CD4-positive, alpha-beta memory T cell (primary cell): ENCODE measurements around the gene LPP. TPM values are rescaled to one million over a fixed set of nuclear protein-coding genes. Genes with fewer than 3 reads are reported as not detected.

ENCODE experiments used
- CTCF ChIA-PET: fragments of 350-600 bp; sonication (Branson Sonifier 250); formaldehyde crosslinking; loops from one replicate; lab custom pipeline; 2021; ENCODE audit warnings: inconsistent platforms; ENCODE audit not compliant: partially characterized antibody; lab: Charles Lee
- POLR2A ChIA-PET: fragments of 350-600 bp; sonication (Branson Sonifier 250); formaldehyde crosslinking; loops from one replicate; lab custom pipeline; 2021; ENCODE audit not compliant: partially characterized antibody; lab: Charles Lee
- DNase-seq, 5 donors: peaks; one replicate each; pipeline versions ENCODE4 v3.0.0 to v3.0.0-alpha.2; 2020 to 2022; ENCODE audit warnings: mixed read lengths in 1 of 5
- H3K27ac ChIP-seq: one replicate; pipeline ENCODE4 v1.7.0; 2013; ENCODE audit warnings: low read depth, low read length
- H3K27me3 ChIP-seq: 2 replicates; pipeline ENCODE4 v1.7.0; 2013; ENCODE audit warnings: mild to moderate bottlenecking, low read length, moderate library complexity; ENCODE audit not compliant: insufficient read depth
- H3K36me3 ChIP-seq: 2 replicates; pipeline ENCODE4 v1.7.0; 2013; ENCODE audit warnings: mild to moderate bottlenecking, low read length, moderate library complexity; ENCODE audit not compliant: insufficient read depth
- H3K4me1 ChIP-seq: 2 replicates; pipeline ENCODE4 v1.7.0; 2013; ENCODE audit warnings: mild to moderate bottlenecking, low read length, moderate library complexity; ENCODE audit not compliant: insufficient read depth
- H3K4me3 ChIP-seq, 2 donors: one replicate each; pipeline ENCODE4 v1.7.0; 2013; ENCODE audit warnings: low read length in 2 of 2, mild to moderate bottlenecking in 1 of 2
- H3K9me3 ChIP-seq, 2 donors: one replicate each; pipeline ENCODE4 v1.7.0; 2013; ENCODE audit warnings: low read length in 2 of 2, control low read depth in 1 of 2; ENCODE audit not compliant: control insufficient read depth in 1 of 2
- H3K27ac Mint-ChIP-seq, 7 donors: one replicate each; pipeline ENCODE4 v1.8.0; 2020 to 2021; ENCODE audit warnings: mixed read lengths in 7 of 7, mild to moderate bottlenecking in 6 of 7, inconsistent platforms in 3 of 7, moderate library complexity in 3 of 7
- H3K27me3 Mint-ChIP-seq, 2 donors: one replicate each; pipeline ENCODE4 v1.8.0; 2020 to 2021; ENCODE audit warnings: mixed read lengths in 2 of 2
- H3K36me3 Mint-ChIP-seq, 2 donors: one replicate each; pipeline ENCODE4 v1.8.0; 2020 to 2021; ENCODE audit warnings: mixed read lengths in 2 of 2, inconsistent platforms in 1 of 2, mild to moderate bottlenecking in 1 of 2
- H3K4me1 Mint-ChIP-seq, 4 donors: one replicate each; pipeline ENCODE4 v1.8.0; 2020 to 2021; ENCODE audit warnings: mixed read lengths in 4 of 4, mild to moderate bottlenecking in 1 of 4
- H3K4me3 Mint-ChIP-seq, 8 donors: one replicate each; pipeline ENCODE4 v1.8.0; 2020 to 2021; ENCODE audit warnings: mixed read lengths in 8 of 8, mild to moderate bottlenecking in 7 of 8, moderate library complexity in 6 of 8, inconsistent platforms in 3 of 8
- H3K9me3 Mint-ChIP-seq, 8 donors: one replicate each; pipeline ENCODE4 v1.8.0; 2020 to 2021; ENCODE audit warnings: mixed read lengths in 8 of 8, mild to moderate bottlenecking in 5 of 8, inconsistent platforms in 3 of 8, moderate library complexity in 1 of 8
- intact Hi-C: fragments of 100-400 bp; cut with micrococcal nuclease; formaldehyde crosslinking; loops from one replicate; pipeline ENCODE4 v1.15.1; 2023
- polyA plus RNA-seq, 2 donors: library from polyadenylated mRNA; unstranded; fragments of 300-500 nt; fragmentation: Illumina TruSeq; gene quantifications; one replicate each; pipeline ENCODE4 v1.2.3, GENCODE V29; 2021
- total RNA-seq, 2 experiments: library from RNA; stranded (reverse); gene quantifications; one replicate each; pipeline ENCODE4 v1.2.3, GENCODE V29; 2021

The LPP gene
- total and polyA plus RNA-seq, 4 experiments from 2014 or later = 10.4 to 27.2 (median 24.7) TPM

DNA sequence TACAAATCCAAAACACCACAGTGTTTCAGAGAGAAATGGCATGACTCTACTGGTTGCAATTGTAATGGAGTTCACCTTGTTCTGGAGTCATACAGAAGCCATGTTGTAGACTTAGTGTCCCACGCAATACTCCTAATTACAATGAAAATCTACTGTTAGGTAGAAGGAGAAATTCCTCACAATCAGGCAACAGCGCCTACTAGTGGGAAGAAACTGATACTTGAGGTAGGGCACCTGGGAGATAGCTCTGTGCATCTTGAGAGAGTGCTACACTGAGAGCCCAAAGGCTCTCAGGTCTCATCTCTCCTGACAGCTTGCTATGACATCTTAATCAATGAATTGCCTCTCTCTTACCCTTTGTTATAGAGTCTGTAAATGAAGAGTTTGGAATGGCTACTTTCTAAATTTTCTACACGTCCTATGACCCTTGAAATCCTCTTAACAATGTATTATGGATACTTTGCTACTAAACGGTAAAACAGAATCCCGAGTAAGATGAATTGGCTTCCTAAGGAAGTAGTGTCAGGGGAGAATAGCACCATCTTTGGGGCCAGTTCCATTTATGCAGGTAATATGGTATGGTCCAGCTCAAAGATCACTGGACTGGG, 595.2 kb downstream of the LPP start:
- no peak overlapping the region for H3K27ac Mint-ChIP-seq
- no peaks in the 10 kb centered on the region for H3K9me3 ChIP-seq
- no peak overlapping the region for H3K27ac ChIP-seq
- no peak overlapping the region for H3K4me3 Mint-ChIP-seq
- POLR2A ChIA-PET = interaction anchor here (1.3 to 2.8 kb wide), 2 partner anchors 1006 to 1010 kb away, joined by 8 to 35 read pairs; no protein-coding TSS in a partner anchor
- H3K36me3 Mint-ChIP-seq = no peaks in the 10 kb centered on the region
- H3K27me3 ChIP-seq = no peaks in the 10 kb centered on the region
- H3K36me3 ChIP-seq = no peaks in the 10 kb centered on the region
- peaks cover 0 to 5% (median 0%) of the 10 kb centered on the region in 4 donors for H3K4me1 Mint-ChIP-seq
- intact Hi-C loops = loop anchor here (1.0 to 2.0 kb wide), 5 partner anchors 205 to 1007 kb away; no protein-coding TSS in a partner anchor
- CTCF ChIA-PET = interaction anchor here (0.6 to 7.9 kb wide), 41 partner anchors 9 to 1070 kb away, joined by 3 to 218 read pairs (median 4); partner anchors contain the start of gene BCL6
- no peaks in the 10 kb centered on the region for H3K9me3 Mint-ChIP-seq
- H3K4me1 ChIP-seq = no peaks in the 10 kb centered on the region
- DNase-seq = peak; percentile 55 to 63 (median 59)
- no peaks in the 10 kb centered on the region for H3K27me3 Mint-ChIP-seq
- H3K4me3 ChIP-seq = no peak overlapping the region

GRCh38 chr3:188749830-188750229, 595.9 kb downstream of the LPP start:
- POLR2A ChIA-PET = interaction anchor here (2.8 kb wide), 1 partner anchor 1010 kb away, joined by 35 read pairs; no protein-coding TSS in a partner anchor
- no peaks in the 10 kb centered on the region for H3K27me3 Mint-ChIP-seq
- H3K9me3 Mint-ChIP-seq = no peaks in the 10 kb centered on the region
- H3K27ac ChIP-seq = no peak overlapping the region
- H3K4me1 ChIP-seq = no peaks in the 10 kb centered on the region
- no peak overlapping the region for H3K4me3 ChIP-seq
- peaks cover 0 to 5% (median 0%) of the 10 kb centered on the region in 4 donors for H3K4me1 Mint-ChIP-seq
- CTCF ChIA-PET = interaction anchor here (0.8 to 7.9 kb wide), 19 partner anchors 9 to 1011 kb away, joined by 3 to 218 read pairs (median 8); partner anchors contain the start of gene BCL6
- intact Hi-C loops = loop anchor here (1.0 to 2.0 kb wide), 5 partner anchors 204 to 1008 kb away; no protein-coding TSS in a partner anchor
- no peaks in the 10 kb centered on the region for H3K36me3 ChIP-seq
- no peaks in the 10 kb centered on the region for H3K9me3 ChIP-seq
- no peaks in the 10 kb centered on the region for H3K36me3 Mint-ChIP-seq
- DNase-seq = no peak
- H3K27me3 ChIP-seq = no peaks in the 10 kb centered on the region
- H3K27ac Mint-ChIP-seq = no peak overlapping the region
- no peak overlapping the region for H3K4me3 Mint-ChIP-seq

- DNase-seq = no peak
- intact Hi-C loops = no loop called here
- Histone ChIP-seq H3K4me1 (no peaks in the 10 kb centered on the region), H3K9me3 (no peaks in the 10 kb centered on the region), H3K27me3 (no peaks in the 10 kb centered on the region), H3K4me3 (no peak overlapping the region), H3K27ac (no peak overlapping the region), H3K36me3 (no peaks in the 10 kb centered on the region)
- CTCF ChIA-PET = interaction anchor here (1.3 to 2.2 kb wide), 3 partner anchors 21 to 1011 kb away, joined by 3 to 31 read pairs (median 3); no protein-coding TSS in a partner anchor
- Mint-ChIP-seq H3K4me1 (peaks cover 0 to 5% (median 0%) of the 10 kb centered on the region in 4 donors), H3K36me3 (no peaks in the 10 kb centered on the region), H3K27ac (no peak overlapping the region), H3K9me3 (no peaks in the 10 kb centered on the region), H3K27me3 (no peaks in the 10 kb centered on the region), H3K4me3 (no peak overlapping the region)
- POLR2A ChIA-PET = no interaction called here
Measured at GRCh38 chr3:188750617-188751016, 596.7 kb downstream of the LPP start.

DNA sequence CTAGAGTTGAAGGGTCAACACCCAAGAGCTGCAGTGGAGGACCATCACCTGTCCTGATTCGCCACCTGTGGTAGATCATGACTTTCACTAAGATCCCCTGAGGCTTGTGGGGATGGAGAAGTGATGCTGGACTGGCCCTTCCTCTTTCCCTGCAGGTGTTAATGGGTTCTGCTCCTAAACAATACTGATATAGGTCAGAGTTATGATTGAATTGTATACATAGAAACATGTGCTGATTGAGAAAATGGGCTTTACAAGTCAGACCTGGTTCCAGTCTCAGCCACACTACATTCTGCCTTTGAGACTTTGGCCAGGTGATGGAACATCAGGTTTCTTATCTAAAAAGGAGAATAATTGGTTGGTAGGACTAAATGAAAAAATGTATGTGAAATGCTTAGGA, 598.9 kb downstream of the LPP start:
- Histone ChIP-seq H3K36me3 (no peaks in the 10 kb centered on the region), H3K4me1 (no peaks in the 10 kb centered on the region), H3K9me3 (no peaks in the 10 kb centered on the region), H3K27ac (no peak overlapping the region), H3K4me3 (no peak overlapping the region), H3K27me3 (no peaks in the 10 kb centered on the region)
- H3K9me3 Mint-ChIP-seq = no peaks in the 10 kb centered on the region
- ChIA-PET CTCF (interaction anchor here (3.7 kb wide), 1 partner anchor 1013 kb away, joined by 23 read pairs; no protein-coding TSS in a partner anchor), POLR2A (no interaction called here)
- no peaks in the 10 kb centered on the region for H3K27me3 Mint-ChIP-seq
- no peak for DNase-seq
- no peaks in the 10 kb centered on the region for H3K36me3 Mint-ChIP-seq
- intact Hi-C loops = no loop called here
- H3K27ac Mint-ChIP-seq = no peak overlapping the region
- H3K4me1 Mint-ChIP-seq = peaks cover 0 to 7% (median 4%) of the 10 kb centered on the region in 4 donors
- no peak overlapping the region for H3K4me3 Mint-ChIP-seq

- CTCF ChIA-PET = interaction anchor here (1.7 to 3.7 kb wide), 2 partner anchors 200 to 1014 kb away, joined by 4 to 23 read pairs; no protein-coding TSS in a partner anchor
- H3K4me3 Mint-ChIP-seq = no peak overlapping the region
- Histone ChIP-seq H3K9me3 (no peaks in the 10 kb centered on the region), H3K27ac (no peak overlapping the region), H3K36me3 (no peaks in the 10 kb centered on the region), H3K4me3 (no peak overlapping the region), H3K4me1 (no peaks in the 10 kb centered on the region), H3K27me3 (no peaks in the 10 kb centered on the region)
- no peaks in the 10 kb centered on the region for H3K9me3 Mint-ChIP-seq
- no peak overlapping the region for H3K27ac Mint-ChIP-seq
- POLR2A ChIA-PET = no interaction called here
- DNase-seq = no peak
- H3K36me3 Mint-ChIP-seq = no peaks in the 10 kb centered on the region
- H3K4me1 Mint-ChIP-seq = peaks cover 0 to 7% (median 4%) of the 10 kb centered on the region in 4 donors
- H3K27me3 Mint-ChIP-seq = no peaks in the 10 kb centered on the region
- intact Hi-C loops = no loop called here
Measured at GRCh38 chr3:188754267-188754666, 600.3 kb downstream of the LPP start.

DNA sequence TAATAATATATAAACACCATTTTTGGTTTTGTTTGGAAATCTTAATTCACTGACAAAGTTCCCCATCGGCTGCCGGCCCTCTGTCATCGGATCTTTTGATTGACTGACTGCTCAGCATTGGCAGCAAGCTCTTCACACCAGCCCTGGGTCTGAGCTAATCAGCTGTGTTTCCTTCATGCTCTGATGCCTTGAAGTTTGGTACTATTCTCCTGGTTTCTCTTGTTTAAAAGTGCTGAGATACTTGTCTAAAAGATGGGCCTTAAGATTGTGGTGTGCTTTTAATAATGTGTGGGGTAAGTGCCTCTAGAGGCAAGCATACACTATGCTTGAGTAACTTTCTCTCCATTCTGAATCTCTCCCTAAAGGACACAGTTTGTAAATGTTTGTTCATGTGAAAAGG, 602.3 kb downstream of the LPP start:
- DNase-seq = no peak
- H3K27me3 ChIP-seq = no peaks in the 10 kb centered on the region
- H3K27ac ChIP-seq = no peak overlapping the region
- POLR2A ChIA-PET = no interaction called here
- Mint-ChIP-seq H3K4me3 (no peak overlapping the region), H3K4me1 (peaks cover 0 to 7% (median 4%) of the 10 kb centered on the region in 4 donors), H3K36me3 (peaks cover 11 to 13% of the 10 kb centered on the region in 2 donors), H3K27ac (no peak overlapping the region), H3K27me3 (no peaks in the 10 kb centered on the region), H3K9me3 (no peaks in the 10 kb centered on the region)
- H3K4me1 ChIP-seq = no peaks in the 10 kb centered on the region
- CTCF ChIA-PET = interaction anchor here (0.6 to 3.7 kb wide), 4 partner anchors 32 to 1036 kb away, joined by 3 to 23 read pairs (median 4); no protein-coding TSS in a partner anchor
- H3K4me3 ChIP-seq = no peak overlapping the region
- intact Hi-C loops = no loop called here
- no peaks in the 10 kb centered on the region for H3K9me3 ChIP-seq
- H3K36me3 ChIP-seq = no peaks in the 10 kb centered on the region

- Histone ChIP-seq H3K9me3 (no peaks in the 10 kb centered on the region), H3K27me3 (no peaks in the 10 kb centered on the region), H3K27ac (no peak overlapping the region), H3K4me3 (no peak overlapping the region), H3K36me3 (no peaks in the 10 kb centered on the region), H3K4me1 (no peaks in the 10 kb centered on the region)
- H3K4me1 Mint-ChIP-seq = peaks cover 0 to 7% (median 2%) of the 10 kb centered on the region in 4 donors
- H3K36me3 Mint-ChIP-seq = peaks cover 16% of the 10 kb centered on the region in 2 donors
- ChIA-PET CTCF (interaction anchor here (1.6 to 3.8 kb wide), 3 partner anchors 10 to 1020 kb away, joined by 6 to 12 read pairs (median 10); no protein-coding TSS in a partner anchor), POLR2A (no interaction called here)
- no peak overlapping the region for H3K27ac Mint-ChIP-seq
- no peaks in the 10 kb centered on the region for H3K27me3 Mint-ChIP-seq
- DNase-seq = no peak
- intact Hi-C loops = no loop called here
- no peaks in the 10 kb centered on the region for H3K9me3 Mint-ChIP-seq
- no peak overlapping the region for H3K4me3 Mint-ChIP-seq
Measured at GRCh38 chr3:188759336-188760005, 605.5 kb downstream of the LPP start.
